ENCODE measurements around the gene ULK3.

DNA sequence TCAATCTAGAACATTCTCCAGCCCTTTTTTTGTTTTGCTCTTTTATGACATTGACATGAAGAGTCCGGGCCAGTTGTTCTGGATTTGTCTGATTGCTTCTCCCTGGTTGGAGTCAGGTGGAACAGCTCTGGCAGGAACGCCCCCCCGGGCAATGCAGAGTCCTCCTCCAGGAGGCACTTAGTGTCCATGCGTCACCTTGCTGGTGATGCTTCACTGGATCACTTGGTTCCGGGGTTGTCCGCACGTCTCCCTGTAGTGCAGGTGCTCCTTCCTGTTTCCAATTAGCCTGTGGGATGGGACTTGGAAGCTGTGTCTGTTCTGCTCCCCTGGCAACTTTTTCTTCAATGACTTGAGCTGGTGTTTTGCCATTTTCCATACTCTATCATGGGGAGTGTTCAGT is 51.3 kb downstream of the ULK3 start:
- TF ChIP-seq, protein P1, sequence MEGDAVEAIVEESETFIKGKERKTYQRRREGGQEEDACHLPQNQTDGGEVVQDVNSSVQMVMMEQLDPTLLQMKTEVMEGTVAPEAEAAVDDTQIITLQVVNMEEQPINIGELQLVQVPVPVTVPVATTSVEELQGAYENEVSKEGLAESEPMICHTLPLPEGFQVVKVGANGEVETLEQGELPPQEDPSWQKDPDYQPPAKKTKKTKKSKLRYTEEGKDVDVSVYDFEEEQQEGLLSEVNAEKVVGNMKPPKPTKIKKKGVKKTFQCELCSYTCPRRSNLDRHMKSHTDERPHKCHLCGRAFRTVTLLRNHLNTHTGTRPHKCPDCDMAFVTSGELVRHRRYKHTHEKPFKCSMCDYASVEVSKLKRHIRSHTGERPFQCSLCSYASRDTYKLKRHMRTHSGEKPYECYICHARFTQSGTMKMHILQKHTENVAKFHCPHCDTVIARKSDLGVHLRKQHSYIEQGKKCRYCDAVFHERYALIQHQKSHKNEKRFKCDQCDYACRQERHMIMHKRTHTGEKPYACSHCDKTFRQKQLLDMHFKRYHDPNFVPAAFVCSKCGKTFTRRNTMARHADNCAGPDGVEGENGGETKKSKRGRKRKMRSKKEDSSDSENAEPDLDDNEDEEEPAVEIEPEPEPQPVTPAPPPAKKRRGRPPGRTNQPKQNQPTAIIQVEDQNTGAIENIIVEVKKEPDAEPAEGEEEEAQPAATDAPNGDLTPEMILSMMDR (IDR thresholded peaks at IDR 0.05), result no peak
- TF ChIP-seq POLR2A (IDR thresholded peaks at IDR 0.05), result no peak
